DOHH2 (cell line): ENCODE measurements around the gene ADAMTSL1.

ENCODE experiments used
- CTCF ChIP-seq: fragments of 200-600 bp; sonication (generic); IDR thresholded peaks from one replicate; pipeline ENCODE4 v1.5.1; 2014; ENCODE audit warnings: antibody characterized with exemption, mild to moderate bottlenecking, low read depth, low read length; ENCODE audit not compliant: poor library complexity, severe bottlenecking
- EZH2phosphoT487 ChIP-seq: fragments of 200-600 bp; sonication (generic); IDR thresholded peaks from 2 replicates; pipeline ENCODE4 v1.6.1; 2017; ENCODE audit warnings: borderline replicate concordance, mild to moderate bottlenecking, antibody characterized with exemption, low read length, moderate library complexity, mixed read lengths

GRCh38 chr9:18629136-18629535 lies 155.2 kb downstream of the ADAMTSL1 start:
- TF ChIP-seq CTCF (no peak), EZH2phosphoT487 (no peak)
